Neural cell (in vitro differentiated cells): ENCODE results near the gene XXYLT1.

Experiments used
- CTCF ChIP-seq: fragments of 450-650 bp; IDR thresholded peaks from 2 replicates; pipeline ENCODE4 v1.5.1; 2014; ENCODE audit warnings: antibody characterized with exemption, mild to moderate bottlenecking, moderate library complexity; ENCODE audit not compliant: poor library complexity, severe bottlenecking
- EZH2 ChIP-seq: fragments of 200-600, 300-800 bp; shearing (Covaris generic), sonication (generic); IDR thresholded peaks from 2 replicates; pipeline ENCODE4 v1.6.1; 2014; ENCODE audit warnings: antibody characterized with exemption, low read length, borderline replicate concordance, mild to moderate bottlenecking; ENCODE audit not compliant: insufficient read depth, poor library complexity, severe bottlenecking
- POLR2AphosphoS5 ChIP-seq: IDR thresholded peaks from 2 replicates; pipeline ENCODE4 v1.6.1; 2012
- RAD21 ChIP-seq: fragments of 450-650 bp; conservative IDR thresholded peaks from 2 replicates; pipeline ENCODE4 v1.6.1; 2014; ENCODE audit warnings: antibody characterized with exemption, mild to moderate bottlenecking, moderate library complexity

DNA sequence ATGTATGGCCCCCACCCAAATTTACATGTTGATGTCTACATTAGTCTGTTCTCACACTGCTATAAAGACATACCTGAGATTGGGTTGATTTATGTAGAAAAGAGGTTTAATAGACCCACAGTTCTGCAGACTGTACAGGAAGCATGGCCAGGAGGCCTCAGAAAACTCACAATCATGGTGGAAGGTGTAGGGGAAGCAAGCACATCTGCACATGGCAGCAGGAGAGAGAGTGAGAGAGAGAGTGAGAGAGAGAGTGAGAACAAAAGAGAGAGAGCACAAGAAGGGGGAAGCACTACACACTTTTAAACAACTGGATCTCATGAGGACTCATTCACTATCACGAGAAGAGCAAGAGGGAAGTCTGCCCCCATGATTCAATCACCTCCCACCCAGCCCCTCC is 130.5 kb downstream of the XXYLT1 start:
- TF ChIP-seq RAD21 (no peak), POLR2AphosphoS5 (no peak), CTCF (no peak), EZH2 (no peak)
